ENCODE results near the gene SPATA6L. TPM values are rescaled to one million over a fixed set of nuclear protein-coding genes. Genes with fewer than 3 reads are reported as not detected.

SPATA6L gene
- total RNA-seq, 1 donor from 2014 or later: 2.6 TPM

DNA sequence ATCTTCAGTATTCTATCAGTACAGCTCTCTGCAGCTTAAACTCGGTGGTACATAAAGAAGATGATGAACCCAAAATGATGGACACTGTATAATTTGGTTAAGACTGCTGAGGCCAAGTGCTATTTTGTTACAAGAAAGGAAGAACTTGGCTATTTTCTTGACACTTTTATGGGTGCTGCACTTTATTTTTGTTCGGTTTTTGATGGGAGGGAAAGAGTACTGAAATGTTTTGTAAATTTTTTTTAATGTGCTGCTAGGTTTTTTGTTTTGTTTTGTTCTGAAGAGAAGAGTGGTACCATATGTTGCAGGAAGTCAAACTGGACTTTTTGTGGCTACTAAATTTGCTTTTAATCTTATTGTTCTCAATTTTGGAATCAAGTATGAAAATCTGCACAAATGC is 39.7 kb upstream of the SPATA6L start:
- TF ChIP-seq, protein P1, sequence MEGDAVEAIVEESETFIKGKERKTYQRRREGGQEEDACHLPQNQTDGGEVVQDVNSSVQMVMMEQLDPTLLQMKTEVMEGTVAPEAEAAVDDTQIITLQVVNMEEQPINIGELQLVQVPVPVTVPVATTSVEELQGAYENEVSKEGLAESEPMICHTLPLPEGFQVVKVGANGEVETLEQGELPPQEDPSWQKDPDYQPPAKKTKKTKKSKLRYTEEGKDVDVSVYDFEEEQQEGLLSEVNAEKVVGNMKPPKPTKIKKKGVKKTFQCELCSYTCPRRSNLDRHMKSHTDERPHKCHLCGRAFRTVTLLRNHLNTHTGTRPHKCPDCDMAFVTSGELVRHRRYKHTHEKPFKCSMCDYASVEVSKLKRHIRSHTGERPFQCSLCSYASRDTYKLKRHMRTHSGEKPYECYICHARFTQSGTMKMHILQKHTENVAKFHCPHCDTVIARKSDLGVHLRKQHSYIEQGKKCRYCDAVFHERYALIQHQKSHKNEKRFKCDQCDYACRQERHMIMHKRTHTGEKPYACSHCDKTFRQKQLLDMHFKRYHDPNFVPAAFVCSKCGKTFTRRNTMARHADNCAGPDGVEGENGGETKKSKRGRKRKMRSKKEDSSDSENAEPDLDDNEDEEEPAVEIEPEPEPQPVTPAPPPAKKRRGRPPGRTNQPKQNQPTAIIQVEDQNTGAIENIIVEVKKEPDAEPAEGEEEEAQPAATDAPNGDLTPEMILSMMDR (IDR thresholded peaks at IDR 0.05; ENCODE audit: insufficient read depth, low read length, severe bottlenecking): no peak
- Histone ChIP-seq H3K4me3 (ENCODE audit: low read depth, low read length) (no peak overlapping the region), H3K36me3 (ENCODE audit: control insufficient read depth, insufficient read depth, low read length) (peaks cover 1% of the 10 kb centered on the region), H3K27me3 (ENCODE audit: control insufficient read depth, insufficient read depth, low read length) (no peaks in the 10 kb centered on the region)
- DNase-seq (ENCODE audit: low read depth) (no peak), FAIRE-seq (no peak)

DNA sequence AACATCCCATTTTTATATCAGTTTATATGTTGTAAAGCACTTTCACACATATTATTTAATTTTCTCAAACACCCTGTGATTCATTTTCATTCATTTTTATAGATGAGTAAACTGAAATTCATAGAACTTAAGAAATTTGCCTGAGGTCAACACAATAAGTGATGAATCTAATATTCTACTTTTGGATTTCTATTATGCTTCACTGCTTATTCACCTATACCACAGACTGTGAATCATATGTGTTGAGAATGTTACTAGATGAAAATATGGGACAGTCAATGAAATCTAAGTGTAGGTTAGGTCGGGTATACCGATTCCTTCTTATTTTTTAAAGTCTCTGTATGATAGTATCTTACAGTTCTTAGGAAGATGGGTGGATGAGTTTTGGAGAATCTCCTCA is 37.8 kb upstream of the SPATA6L start:
- DNase-seq (ENCODE audit: low read depth): peak; percentile 83
- Histone ChIP-seq H3K36me3 (ENCODE audit: control insufficient read depth, insufficient read depth, low read length) (no peaks in the 10 kb centered on the region), H3K4me3 (ENCODE audit: low read depth, low read length) (no peak overlapping the region), H3K27me3 (ENCODE audit: control insufficient read depth, insufficient read depth, low read length) (no peaks in the 10 kb centered on the region)
- TF ChIP-seq, protein P1 (IDR thresholded peaks at IDR 0.05; ENCODE audit: insufficient read depth, low read length, severe bottlenecking): no peak
- no peak for FAIRE-seq

DNA sequence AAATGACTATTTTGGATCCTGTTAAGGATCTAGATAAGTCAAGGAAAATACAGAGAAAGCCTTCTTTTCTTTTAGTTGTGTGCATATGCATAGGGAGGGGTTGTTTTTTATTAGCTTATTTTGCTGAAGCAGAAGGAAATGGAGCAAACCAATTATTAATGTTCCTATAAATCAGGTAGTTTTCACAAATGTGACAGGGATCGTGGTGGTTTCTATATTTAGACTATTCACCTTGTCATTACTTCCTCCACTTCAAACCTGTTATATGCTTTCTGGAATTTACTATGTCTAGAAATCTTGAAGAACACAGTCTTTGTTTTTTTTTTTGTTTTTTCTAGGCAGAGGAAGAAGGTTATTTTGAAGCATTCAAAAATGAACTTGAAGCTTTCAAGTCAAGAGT is 35.2 kb upstream of the SPATA6L start:
- TF ChIP-seq, protein P1 (IDR thresholded peaks at IDR 0.05; ENCODE audit: insufficient read depth, low read length, severe bottlenecking): no peak
- FAIRE-seq (no peak), DNase-seq (ENCODE audit: low read depth) (no peak)
- no peak overlapping the region for H3K4me3 ChIP-seq (ENCODE audit: low read depth, low read length)
- H3K36me3 ChIP-seq (ENCODE audit: control insufficient read depth, insufficient read depth, low read length): peaks cover 1% of the 10 kb centered on the region
- H3K27me3 ChIP-seq (ENCODE audit: control insufficient read depth, insufficient read depth, low read length): no peaks in the 10 kb centered on the region

DNA sequence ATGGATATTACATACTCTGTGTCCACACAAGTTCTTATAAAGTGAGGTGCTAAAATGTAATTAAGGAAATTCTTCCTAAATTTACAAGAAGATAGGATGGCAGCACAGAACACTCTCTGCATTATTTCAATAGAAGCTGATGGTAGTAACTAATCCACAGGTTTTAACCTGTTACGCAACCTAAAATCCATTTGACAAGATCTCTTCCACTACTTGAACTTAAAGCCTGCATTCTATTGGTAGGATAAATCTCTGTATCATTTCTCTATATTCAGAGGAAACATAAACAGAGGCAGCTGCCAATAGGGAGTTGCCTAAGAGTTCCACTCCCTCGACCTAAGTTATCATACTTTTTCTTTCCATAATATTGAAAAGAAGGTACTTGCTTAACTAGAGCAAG is 34.7 kb upstream of the SPATA6L start:
- FAIRE-seq: no peak
- DNase-seq (ENCODE audit: low read depth): no peak
- peaks cover 1% of the 10 kb centered on the region for H3K36me3 ChIP-seq (ENCODE audit: control insufficient read depth, insufficient read depth, low read length)
- H3K27me3 ChIP-seq (ENCODE audit: control insufficient read depth, insufficient read depth, low read length): no peaks in the 10 kb centered on the region
- no peak overlapping the region for H3K4me3 ChIP-seq (ENCODE audit: low read depth, low read length)
- TF ChIP-seq, protein P1 (IDR thresholded peaks at IDR 0.05; ENCODE audit: insufficient read depth, low read length, severe bottlenecking): no peak

DNA sequence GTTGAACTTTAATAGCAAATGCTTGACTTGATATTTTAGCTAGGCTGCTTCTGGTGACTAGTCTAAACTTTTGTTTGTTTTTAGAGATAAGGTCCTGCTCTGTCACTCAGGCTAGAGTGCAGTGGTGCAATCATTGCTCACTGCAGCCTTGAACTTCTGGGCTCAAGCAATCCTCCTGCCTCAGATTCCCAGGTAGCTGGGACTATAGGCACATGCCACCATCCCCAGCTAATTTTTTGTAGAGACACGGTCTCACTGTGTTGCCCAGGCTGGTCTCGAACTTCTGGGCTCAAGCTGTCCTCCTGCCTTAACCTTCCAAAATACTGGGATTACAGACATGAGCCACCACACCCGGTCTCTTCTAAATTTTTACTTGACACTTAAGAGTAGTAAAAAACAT is 33.8 kb upstream of the SPATA6L start:
- TF ChIP-seq, protein P1 (IDR thresholded peaks at IDR 0.05; ENCODE audit: insufficient read depth, low read length, severe bottlenecking): no peak
- Histone ChIP-seq H3K36me3 (ENCODE audit: control insufficient read depth, insufficient read depth, low read length) (peaks cover 3% of the 10 kb centered on the region), H3K4me3 (ENCODE audit: low read depth, low read length) (no peak overlapping the region), H3K27me3 (ENCODE audit: control insufficient read depth, insufficient read depth, low read length) (no peaks in the 10 kb centered on the region)
- no peak for FAIRE-seq
- no peak for DNase-seq (ENCODE audit: low read depth)

DNA sequence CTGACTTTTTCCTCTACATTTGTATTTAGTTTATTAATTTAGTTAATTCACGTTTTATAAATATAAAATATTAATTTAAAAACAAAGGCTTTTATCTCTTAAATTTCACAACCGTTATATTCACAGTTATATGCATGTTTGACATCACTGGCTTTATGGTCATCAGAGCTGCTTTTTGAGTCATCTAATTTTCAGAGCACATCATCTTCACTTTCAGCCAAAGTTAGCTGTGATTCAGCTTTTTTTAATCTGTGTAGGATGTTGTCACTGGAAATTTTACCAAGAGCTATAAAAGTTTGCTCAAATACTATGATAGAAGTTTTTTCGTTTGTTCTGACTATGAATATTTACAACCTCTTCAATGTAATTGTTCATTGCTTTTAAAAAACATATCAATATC is 25.5 kb upstream of the SPATA6L start:
- no peak overlapping the region for H3K4me3 ChIP-seq (ENCODE audit: low read depth, low read length)
- TF ChIP-seq, protein P1 (IDR thresholded peaks at IDR 0.05; ENCODE audit: insufficient read depth, low read length, severe bottlenecking): no peak
- no peaks in the 10 kb centered on the region for H3K27me3 ChIP-seq (ENCODE audit: control insufficient read depth, insufficient read depth, low read length)
- DNase-seq (ENCODE audit: low read depth) (no peak), FAIRE-seq (no peak)
- peaks cover 3% of the 10 kb centered on the region for H3K36me3 ChIP-seq (ENCODE audit: control insufficient read depth, insufficient read depth, low read length)

Measured in bronchial epithelial cell (primary cell).